ENCODE results near the gene BCORL1. TPM values are rescaled to one million over a fixed set of nuclear protein-coding genes. Genes with fewer than 3 reads are reported as not detected.

The BCORL1 gene
- total and polyA plus RNA-seq, 2 experiments from 2014 or later: 3.4 to 9.2 TPM

DNA sequence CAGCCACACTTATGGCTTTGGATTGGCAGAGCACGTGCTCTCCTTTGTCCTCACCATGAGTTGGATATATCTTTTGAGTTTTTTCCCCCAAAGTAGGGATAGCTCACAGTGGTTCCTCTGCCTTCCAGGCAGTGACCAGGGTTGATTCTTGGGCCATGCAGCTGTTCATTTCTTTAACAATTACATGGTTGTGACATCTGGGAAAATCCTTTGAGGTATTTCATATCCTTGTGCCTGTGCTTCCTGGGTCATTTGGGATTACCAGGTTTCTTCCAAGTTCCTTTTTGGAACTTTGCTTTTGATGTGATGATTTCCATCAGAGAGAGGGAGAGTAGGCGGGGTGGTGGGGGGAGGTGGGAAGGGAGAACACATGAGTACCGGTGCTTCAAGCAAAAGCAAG lies 15.6 kb downstream of the BCORL1 start:
- Histone ChIP-seq H3K36me3 (replicated peaks; ENCODE audit: insufficient read depth, low read depth) (no peaks in the 10 kb centered on the region), H2AFZ (no peak overlapping the region), H3K27me3 (no peaks in the 10 kb centered on the region), H3K4me2 (no peak overlapping the region), H3K9me3 (ENCODE audit: low read depth) (no peaks in the 10 kb centered on the region), H3K4me1 (ENCODE audit: insufficient read depth) (no peaks in the 10 kb centered on the region), H3K4me3 (no peak overlapping the region), H4K20me1 (ENCODE audit: insufficient read depth, poor library complexity, severe bottlenecking) (no peaks in the 10 kb centered on the region), H3K27ac (no peak overlapping the region), H3K9me2 (replicated peaks; ENCODE audit: insufficient read depth) (no peaks in the 10 kb centered on the region), H3K79me2 (peaks cover 10% of the 10 kb centered on the region)
- no peak for DNase-seq (ENCODE audit: low spot score)
- 57% methylated on average over 3 of the region's 3 CpGs for WGBS (ENCODE audit: low lambda C conversion rate, missing lambda C conversion rate)
- TF ChIP-seq EZH2 (IDR thresholded peaks at IDR 0.05; ENCODE audit: borderline replicate concordance) (no peak), EZH2phosphoT487 (IDR thresholded peaks at IDR 0.05; ENCODE audit: low read depth, severe bottlenecking, unreplicated experiment) (no peak)
- TF ChIP-seq, protein P1, sequence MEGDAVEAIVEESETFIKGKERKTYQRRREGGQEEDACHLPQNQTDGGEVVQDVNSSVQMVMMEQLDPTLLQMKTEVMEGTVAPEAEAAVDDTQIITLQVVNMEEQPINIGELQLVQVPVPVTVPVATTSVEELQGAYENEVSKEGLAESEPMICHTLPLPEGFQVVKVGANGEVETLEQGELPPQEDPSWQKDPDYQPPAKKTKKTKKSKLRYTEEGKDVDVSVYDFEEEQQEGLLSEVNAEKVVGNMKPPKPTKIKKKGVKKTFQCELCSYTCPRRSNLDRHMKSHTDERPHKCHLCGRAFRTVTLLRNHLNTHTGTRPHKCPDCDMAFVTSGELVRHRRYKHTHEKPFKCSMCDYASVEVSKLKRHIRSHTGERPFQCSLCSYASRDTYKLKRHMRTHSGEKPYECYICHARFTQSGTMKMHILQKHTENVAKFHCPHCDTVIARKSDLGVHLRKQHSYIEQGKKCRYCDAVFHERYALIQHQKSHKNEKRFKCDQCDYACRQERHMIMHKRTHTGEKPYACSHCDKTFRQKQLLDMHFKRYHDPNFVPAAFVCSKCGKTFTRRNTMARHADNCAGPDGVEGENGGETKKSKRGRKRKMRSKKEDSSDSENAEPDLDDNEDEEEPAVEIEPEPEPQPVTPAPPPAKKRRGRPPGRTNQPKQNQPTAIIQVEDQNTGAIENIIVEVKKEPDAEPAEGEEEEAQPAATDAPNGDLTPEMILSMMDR (IDR thresholded peaks at IDR 0.05; ENCODE audit: poor library complexity): no peak

DNA sequence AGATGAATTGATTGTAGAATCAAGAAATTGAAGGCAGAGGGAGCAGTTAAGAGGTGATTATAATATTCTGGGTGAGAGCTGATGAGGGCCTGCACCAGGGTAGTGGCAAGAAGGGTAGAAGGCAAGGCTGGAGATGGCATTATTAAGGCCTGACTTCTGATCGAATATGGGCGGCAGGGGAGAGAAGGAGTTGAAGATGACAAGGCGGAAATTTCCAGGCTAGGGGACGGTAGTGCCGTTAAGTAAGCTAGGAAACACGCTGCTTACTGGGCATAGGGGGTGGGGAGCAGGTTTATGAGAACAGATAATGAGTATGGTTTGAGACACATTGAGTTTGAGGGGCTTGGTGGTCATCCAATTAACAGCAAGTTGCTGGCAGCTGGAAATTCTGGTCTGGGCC lies 19.5 kb downstream of the BCORL1 start:
- TF ChIP-seq, protein P1 (IDR thresholded peaks at IDR 0.05; ENCODE audit: poor library complexity): no peak
- TF ChIP-seq EZH2phosphoT487 (IDR thresholded peaks at IDR 0.05; ENCODE audit: low read depth, severe bottlenecking, unreplicated experiment): no peak
- TF ChIP-seq EZH2 (IDR thresholded peaks at IDR 0.05; ENCODE audit: borderline replicate concordance): no peak
- Histone ChIP-seq H3K4me3 (no peak overlapping the region), H3K4me2 (no peak overlapping the region), H3K4me1 (ENCODE audit: insufficient read depth) (no peaks in the 10 kb centered on the region), H3K79me2 (no peaks in the 10 kb centered on the region), H3K9me2 (replicated peaks; ENCODE audit: insufficient read depth) (no peaks in the 10 kb centered on the region), H4K20me1 (ENCODE audit: insufficient read depth, poor library complexity, severe bottlenecking) (no peaks in the 10 kb centered on the region), H2AFZ (no peak overlapping the region), H3K36me3 (replicated peaks; ENCODE audit: insufficient read depth, low read depth) (no peaks in the 10 kb centered on the region), H3K9me3 (ENCODE audit: low read depth) (no peaks in the 10 kb centered on the region), H3K27me3 (no peaks in the 10 kb centered on the region), H3K27ac (no peak overlapping the region)
- DNase-seq (ENCODE audit: low spot score): no peak
- 77% methylated on average over 6 of the region's 6 CpGs for WGBS (ENCODE audit: low lambda C conversion rate, missing lambda C conversion rate)

GRCh38 chrX:130002541-130002940 lies 20.1 kb downstream of the BCORL1 start:
- no peaks in the 10 kb centered on the region for H3K79me2 ChIP-seq
- no peaks in the 10 kb centered on the region for H3K4me1 ChIP-seq (ENCODE audit: insufficient read depth)
- H3K9me3 ChIP-seq (ENCODE audit: low read depth): no peaks in the 10 kb centered on the region
- no CpG with 5 or more reads among the region's 1 CpG for WGBS (ENCODE audit: low lambda C conversion rate, missing lambda C conversion rate)
- H3K27ac ChIP-seq: no peak overlapping the region
- H3K9me2 ChIP-seq (replicated peaks; ENCODE audit: insufficient read depth): no peaks in the 10 kb centered on the region
- H3K4me2 ChIP-seq: no peak overlapping the region
- no peaks in the 10 kb centered on the region for H4K20me1 ChIP-seq (ENCODE audit: insufficient read depth, poor library complexity, severe bottlenecking)
- H3K27me3 ChIP-seq: no peaks in the 10 kb centered on the region
- no peak for DNase-seq (ENCODE audit: low spot score)
- H2AFZ ChIP-seq: no peak overlapping the region
- H3K4me3 ChIP-seq: no peak overlapping the region
- H3K36me3 ChIP-seq (replicated peaks; ENCODE audit: insufficient read depth, low read depth): no peaks in the 10 kb centered on the region
- TF ChIP-seq EZH2phosphoT487 (IDR thresholded peaks at IDR 0.05; ENCODE audit: low read depth, severe bottlenecking, unreplicated experiment): no peak
- no peak for TF ChIP-seq EZH2 (IDR thresholded peaks at IDR 0.05; ENCODE audit: borderline replicate concordance)

GRCh38 chrX:130005089-130005807 lies 22.8 kb downstream of the BCORL1 start:
- Histone ChIP-seq H3K36me3 (replicated peaks; ENCODE audit: insufficient read depth, low read depth) (no peaks in the 10 kb centered on the region), H3K4me3 (no peak overlapping the region), H3K4me2 (no peak overlapping the region), H3K79me2 (no peaks in the 10 kb centered on the region), H2AFZ (no peak overlapping the region), H3K9me2 (replicated peaks; ENCODE audit: insufficient read depth) (no peaks in the 10 kb centered on the region), H3K27ac (no peak overlapping the region), H3K27me3 (no peaks in the 10 kb centered on the region), H3K9me3 (ENCODE audit: low read depth) (no peaks in the 10 kb centered on the region), H3K4me1 (ENCODE audit: insufficient read depth) (no peaks in the 10 kb centered on the region), H4K20me1 (ENCODE audit: insufficient read depth, poor library complexity, severe bottlenecking) (no peaks in the 10 kb centered on the region)
- WGBS (ENCODE audit: low lambda C conversion rate, missing lambda C conversion rate): 87% methylated on average over 13 of the region's 13 CpGs
- no peak for DNase-seq (ENCODE audit: low spot score)
- TF ChIP-seq, protein P1 (IDR thresholded peaks at IDR 0.05; ENCODE audit: poor library complexity): no peak
- TF ChIP-seq EZH2phosphoT487 (IDR thresholded peaks at IDR 0.05; ENCODE audit: low read depth, severe bottlenecking, unreplicated experiment) (no peak), EZH2 (IDR thresholded peaks at IDR 0.05; ENCODE audit: borderline replicate concordance) (no peak)

Measured in hepatocyte (in vitro differentiated cells).